ENCODE data around the gene ULK3. TPM values are rescaled to one million over a fixed set of nuclear protein-coding genes. Genes with fewer than 3 reads are reported as not detected.

ULK3 gene
- total and polyA plus RNA-seq, 2 of the 4 experiments (the other 2 are of a cell fraction): 11.8 to 22.7 TPM

DNA sequence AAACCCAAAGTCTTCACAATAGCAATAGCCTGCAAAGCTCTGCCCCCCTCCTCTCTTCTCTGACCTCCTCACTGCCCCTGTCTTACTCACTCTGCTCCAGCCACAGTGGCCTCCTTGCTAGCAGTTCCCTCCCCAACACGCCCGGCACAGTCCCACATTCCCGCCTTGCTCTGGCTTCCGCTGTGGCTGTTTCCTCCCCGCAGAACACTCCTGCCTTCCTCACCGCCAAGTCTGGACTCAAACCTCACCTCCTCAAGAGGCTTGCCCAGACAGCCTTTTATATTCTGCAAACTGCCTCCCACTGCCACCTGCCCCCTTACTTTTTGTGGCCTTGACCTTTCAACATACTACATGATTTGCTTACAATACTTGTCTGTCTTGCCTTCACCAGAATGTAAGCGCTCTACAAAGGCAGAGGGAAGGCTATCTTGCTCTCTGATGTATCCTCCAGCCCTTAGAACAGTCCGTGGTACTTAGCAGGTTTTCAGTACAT is 46.5 kb upstream of the ULK3 start:
- peaks cover 16 to 32% of the 10 kb centered on the region in 2 experiments; a peak in 3 of 4 replicates for H3K79me1 ChIP-seq (ENCODE audit: low read depth in 1 of 2, low read length in 2 of 2)
- peak overlapping the region; percentile 69 for H3K9ac ChIP-seq (ENCODE audit: low read depth, low read length)
- no peaks in the 10 kb centered on the region for H4K20me1 ChIP-seq (ENCODE audit: insufficient read depth, low read length)
- H4K91ac ChIP-seq (ENCODE audit: insufficient read depth, low read depth, low read length): peak overlapping the region; percentile 84
- in situ Hi-C loops (cut with MboI; ENCODE audit: low sequenced_read_pairs): no loop called here
- H2AK5ac ChIP-seq (ENCODE audit: low read depth, low read length): peak overlapping the region; percentile 18
- H2AFZ ChIP-seq (replicated peaks; ENCODE audit: low read length, poor library complexity): peak overlapping the region; percentile 99
- TF ChIP-seq CHD1 (IDR thresholded peaks at IDR 0.05; ENCODE audit: low read depth, low read length) (no peak), FOS (IDR thresholded peaks at IDR 0.05; ENCODE audit: low read depth, low read length) (no peak), RFX5 (IDR thresholded peaks at IDR 0.05; ENCODE audit: low read depth, low read length) (no peak), RAD21 (IDR thresholded peaks at IDR 0.05; ENCODE audit: low read length) (no peak), RCOR1 (IDR thresholded peaks at IDR 0.05; ENCODE audit: insufficient replicate concordance, low read length) (no peak), MXI1 (IDR thresholded peaks at IDR 0.05; ENCODE audit: borderline replicate concordance, low read depth, low read length) (no peak), MAZ (IDR thresholded peaks at IDR 0.05; ENCODE audit: borderline replicate concordance, low read depth, low read length) (no peak), POLR2A (IDR thresholded peaks at IDR 0.05; ENCODE audit: low read depth, low read length) (no peak), NFE2L2 (IDR thresholded peaks at IDR 0.05; ENCODE audit: low read depth, low read length) (no peak), CEBPB (IDR thresholded peaks at IDR 0.05; ENCODE audit: low read depth, low read length) (no peak), MAFK (IDR thresholded peaks at IDR 0.05; ENCODE audit: low read depth, low read length) (no peak), SMC3 (IDR thresholded peaks at IDR 0.05; ENCODE audit: low read depth, low read length) (no peak), BHLHE40 (IDR thresholded peaks at IDR 0.05; ENCODE audit: low read depth, low read length) (no peak)
- TF ChIP-seq, protein P1, sequence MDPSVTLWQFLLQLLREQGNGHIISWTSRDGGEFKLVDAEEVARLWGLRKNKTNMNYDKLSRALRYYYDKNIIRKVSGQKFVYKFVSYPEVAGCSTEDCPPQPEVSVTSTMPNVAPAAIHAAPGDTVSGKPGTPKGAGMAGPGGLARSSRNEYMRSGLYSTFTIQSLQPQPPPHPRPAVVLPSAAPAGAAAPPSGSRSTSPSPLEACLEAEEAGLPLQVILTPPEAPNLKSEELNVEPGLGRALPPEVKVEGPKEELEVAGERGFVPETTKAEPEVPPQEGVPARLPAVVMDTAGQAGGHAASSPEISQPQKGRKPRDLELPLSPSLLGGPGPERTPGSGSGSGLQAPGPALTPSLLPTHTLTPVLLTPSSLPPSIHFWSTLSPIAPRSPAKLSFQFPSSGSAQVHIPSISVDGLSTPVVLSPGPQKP (IDR thresholded peaks at IDR 0.05; ENCODE audit: borderline replicate concordance, low read depth, low read length): no peak
- TF ChIP-seq, protein P2, sequence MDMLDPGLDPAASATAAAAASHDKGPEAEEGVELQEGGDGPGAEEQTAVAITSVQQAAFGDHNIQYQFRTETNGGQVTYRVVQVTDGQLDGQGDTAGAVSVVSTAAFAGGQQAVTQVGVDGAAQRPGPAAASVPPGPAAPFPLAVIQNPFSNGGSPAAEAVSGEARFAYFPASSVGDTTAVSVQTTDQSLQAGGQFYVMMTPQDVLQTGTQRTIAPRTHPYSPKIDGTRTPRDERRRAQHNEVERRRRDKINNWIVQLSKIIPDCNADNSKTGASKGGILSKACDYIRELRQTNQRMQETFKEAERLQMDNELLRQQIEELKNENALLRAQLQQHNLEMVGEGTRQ (IDR thresholded peaks at IDR 0.05; ENCODE audit: low read depth, low read length): no peak
- TF ChIP-seq, protein P3, sequence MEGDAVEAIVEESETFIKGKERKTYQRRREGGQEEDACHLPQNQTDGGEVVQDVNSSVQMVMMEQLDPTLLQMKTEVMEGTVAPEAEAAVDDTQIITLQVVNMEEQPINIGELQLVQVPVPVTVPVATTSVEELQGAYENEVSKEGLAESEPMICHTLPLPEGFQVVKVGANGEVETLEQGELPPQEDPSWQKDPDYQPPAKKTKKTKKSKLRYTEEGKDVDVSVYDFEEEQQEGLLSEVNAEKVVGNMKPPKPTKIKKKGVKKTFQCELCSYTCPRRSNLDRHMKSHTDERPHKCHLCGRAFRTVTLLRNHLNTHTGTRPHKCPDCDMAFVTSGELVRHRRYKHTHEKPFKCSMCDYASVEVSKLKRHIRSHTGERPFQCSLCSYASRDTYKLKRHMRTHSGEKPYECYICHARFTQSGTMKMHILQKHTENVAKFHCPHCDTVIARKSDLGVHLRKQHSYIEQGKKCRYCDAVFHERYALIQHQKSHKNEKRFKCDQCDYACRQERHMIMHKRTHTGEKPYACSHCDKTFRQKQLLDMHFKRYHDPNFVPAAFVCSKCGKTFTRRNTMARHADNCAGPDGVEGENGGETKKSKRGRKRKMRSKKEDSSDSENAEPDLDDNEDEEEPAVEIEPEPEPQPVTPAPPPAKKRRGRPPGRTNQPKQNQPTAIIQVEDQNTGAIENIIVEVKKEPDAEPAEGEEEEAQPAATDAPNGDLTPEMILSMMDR (conservative IDR thresholded peaks at IDR 0.05; ENCODE audit: low read depth, low read length): no peak
- peaks cover 16% of the 10 kb centered on the region for H3K9me1 ChIP-seq (ENCODE audit: insufficient read depth, low read length)
- peak overlapping the region; percentile 64; the same call in 1 of the 2 replicates for H2BK20ac ChIP-seq (ENCODE audit: low read depth, low read length)
- BruUV-seq (replicated peaks): no TSS peak
- peak overlapping the region; percentile 54 for H3K27ac ChIP-seq (ENCODE audit: insufficient read depth, low read length)
- H3K4me1 ChIP-seq (ENCODE audit: control insufficient read depth, insufficient read depth, low read length): peaks cover 9% of the 10 kb centered on the region
- dilution Hi-C loops (cut with HindIII; ENCODE audit: low sequenced_read_pairs, unreplicated experiment): no loop called here
- 17% methylated on average over 5 of the region's 8 CpGs; no CpG with 5 or more reads in 1 of the 2 experiments for WGBS, 2 experiments (ENCODE audit: extremely low coverage in 2 of 2, insufficient read length in 1 of 2)
- no peaks in the 10 kb centered on the region for H3K27me3 ChIP-seq (ENCODE audit: control insufficient read depth, insufficient read depth, low read length)
- H3K18ac ChIP-seq (ENCODE audit: low read depth, low read length): peak overlapping the region; percentile 30; the same call in 1 of the 2 replicates
- H3K56ac ChIP-seq (ENCODE audit: extremely low read depth, insufficient read depth, low read length): peak overlapping the region; percentile 78
- ChIA-PET CTCF (interaction anchor here (1.9 kb wide), 1 partner anchor 12 kb away, joined by 7 read pairs; no protein-coding TSS in a partner anchor), POLR2A (ENCODE audit: unreplicated experiment) (no interaction called here)
- peak overlapping the region; percentile 85; the same call in 1 of the 2 replicates for H2BK120ac ChIP-seq (ENCODE audit: low read depth, low read length)
- peak overlapping the region; percentile 93 for H3K4ac ChIP-seq (ENCODE audit: low read depth, low read length)
- peak overlapping the region; percentile 97 for H3K14ac ChIP-seq (replicated peaks; ENCODE audit: low read depth, low read length)
- H2AK9ac ChIP-seq (replicated peaks; ENCODE audit: low read depth, low read length, poor library complexity): peak overlapping the region; percentile 98
- ATAC-seq (ENCODE audit: low read depth) (peak; percentile 74), DNase-seq (peak; percentile 43)
- H3K36me3 ChIP-seq (ENCODE audit: control insufficient read depth, insufficient read depth, low read length): peaks cover 22% of the 10 kb centered on the region
- H2BK15ac ChIP-seq (ENCODE audit: low read depth, low read length): peak overlapping the region; percentile 77; the same call in 2 of the 3 replicates
- peak overlapping the region; percentile 94 for H3K23ac ChIP-seq (ENCODE audit: low read depth, low read length)
- no peaks in the 10 kb centered on the region for H3K9me3 ChIP-seq (ENCODE audit: control insufficient read depth, insufficient read depth, low read length)
- H3K4me3 ChIP-seq (ENCODE audit: insufficient read depth, low read depth, low read length): peak overlapping the region; percentile 73
- intact Hi-C loops (cut with micrococcal nuclease): no loop called here
- H4K8ac ChIP-seq (ENCODE audit: low read depth in 2 of 2, low read length in 2 of 2): peak overlapping the region; percentile 86 to 99
- peak overlapping the region; percentile 69 for H4K5ac ChIP-seq (ENCODE audit: low read depth, low read length)
- H3K4me2 ChIP-seq (ENCODE audit: low read depth, low read length): peak overlapping the region; percentile 93
- H2BK5ac ChIP-seq (ENCODE audit: low read depth, low read length, poor library complexity, severe bottlenecking): peak overlapping the region; percentile 77

Data from IMR-90 (cell line).